Keratinocyte (primary cell): Measurements from ENCODE around the gene TMA7B. TPM values are rescaled to one million over a fixed set of nuclear protein-coding genes. Genes with fewer than 3 reads are reported as not detected.
A peak's percentile ranks its signal among the peaks of the same experiment; 100 is the strongest.
"Not testable (repeated sequence)": the region's sequence is repeated elsewhere in the genome, so short reads cannot be mapped to it uniquely, and the experiment has no call there.

Experiments used
- DNase-seq: peaks from one replicate; pipeline ENCODE4 v3.0.0-alpha.2; 2011; ENCODE audit warnings: low read depth, missing footprints, low spot score
- FAIRE-seq: peaks from 2 replicates; lab custom pipeline; 2011; peaks lifted over from hg19 to GRCh38; lab: Jason Lieb, UNC
- H2AFZ ChIP-seq: 2 replicates; pipeline ENCODE4 v1.6.0; 2012; ENCODE audit warnings: low read length, control low read depth, inconsistent platforms; ENCODE audit not compliant: control insufficient read depth
- H3K27ac ChIP-seq: 2 replicates; pipeline ENCODE4 v1.5.1; 2011; ENCODE audit warnings: low read length; ENCODE audit not compliant: control insufficient read depth, insufficient read depth
- H3K27me3 ChIP-seq: 3 replicates; pipeline ENCODE4 v1.6.0; 2011; ENCODE audit warnings: low read length; ENCODE audit not compliant: control insufficient read depth, insufficient read depth; ENCODE audit errors: extremely low read depth
- H3K36me3 ChIP-seq, 2 experiments: 2 replicates in 1 of 2; 3 replicates in 1 of 2; pipeline ENCODE4 v1.5.1; 2011; ENCODE audit warnings: low read length in 2 of 2, mild to moderate bottlenecking in 1 of 2; ENCODE audit not compliant: control insufficient read depth in 2 of 2, insufficient read depth in 2 of 2; ENCODE audit errors: extremely low read depth in 1 of 2
- H3K4me1 ChIP-seq: 3 replicates; pipeline ENCODE4 v1.5.1; 2011; ENCODE audit warnings: low read length; ENCODE audit not compliant: control insufficient read depth, insufficient read depth; ENCODE audit errors: extremely low read depth
- H3K4me2 ChIP-seq: 3 replicates; pipeline ENCODE4 v1.6.0; 2011; ENCODE audit warnings: low read depth, low read length; ENCODE audit not compliant: control insufficient read depth, insufficient read depth; ENCODE audit errors: extremely low read depth
- H3K4me3 ChIP-seq, 3 experiments: fragments of 200-600 bp in 1 of 3; sonication (generic) in 1 of 3; 2 replicates in 2 of 3; 3 replicates in 1 of 3; pipeline ENCODE4 v1.5.1; 2011 to 2016; ENCODE audit warnings: low read length in 3 of 3, mild to moderate bottlenecking in 3 of 3, control low read depth in 2 of 3, inconsistent platforms in 1 of 3, low read depth in 1 of 3, mixed read lengths in 1 of 3, mixed run types in 1 of 3, moderate library complexity in 1 of 3; ENCODE audit not compliant: control insufficient read depth in 2 of 3, insufficient read depth in 2 of 3; ENCODE audit errors: extremely low read depth in 1 of 3
- H3K79me2 ChIP-seq: 2 replicates; pipeline ENCODE4 v1.6.0; 2012; ENCODE audit warnings: low read length; ENCODE audit not compliant: control insufficient read depth, insufficient read depth
- H3K9ac ChIP-seq: 3 replicates; pipeline ENCODE4 v1.6.0; 2011; ENCODE audit warnings: low read length; ENCODE audit not compliant: control insufficient read depth, insufficient read depth; ENCODE audit errors: extremely low read depth
- H3K9me1 ChIP-seq: 3 replicates; pipeline ENCODE4 v1.6.0; 2011; ENCODE audit warnings: low read length; ENCODE audit not compliant: control insufficient read depth, insufficient read depth; ENCODE audit errors: extremely low read depth
- H3K9me3 ChIP-seq: 2 replicates; pipeline ENCODE4 v1.5.1; 2012; ENCODE audit warnings: low read depth, low read length; ENCODE audit not compliant: control insufficient read depth
- H4K20me1 ChIP-seq: 3 replicates; pipeline ENCODE4 v1.6.0; 2011; ENCODE audit warnings: low read length; ENCODE audit not compliant: control insufficient read depth, insufficient read depth; ENCODE audit errors: extremely low read depth
- EZH2 ChIP-seq: IDR thresholded peaks from one replicate; pipeline ENCODE4 v1.6.1; 2012; ENCODE audit warnings: inconsistent platforms, mild to moderate bottlenecking, low read length, moderate library complexity
- dilution Hi-C: fragments of 300-500 bp; cut with MboI; formaldehyde crosslinking; loops from one replicate; pipeline ENCODE4 v1.7.0; 2020; ENCODE audit warnings: low sequenced_read_pairs; ENCODE audit not compliant: extremely low pct_ligation_motif_present
- polyA plus RNA-seq, 5 experiments: library from polyadenylated mRNA; depleted of rRNA in 3 of 5; stranded (reverse) in 3 of 5; stranded (forward) in 1 of 5; unstranded in 1 of 5; fragments of >200 nt; gene quantifications; 1 replicate in 1 of 5; 2 replicates in 3 of 5; 3 replicates in 1 of 5; pipeline versions ENCODE4 v1.2.1 to v1.2.3, GENCODE V29; 2011 to 2012; ENCODE audit warnings: missing spikeins in 2 of 5, low read depth in 1 of 5, low replicate concordance in 1 of 5
- TF ChIP-seq, protein P1 (sequence below), 3 experiments: IDR thresholded peaks in 1 of 3; conservative IDR thresholded peaks in 1 of 3; optimal IDR thresholded peaks in 1 of 3; 2 replicates in 2 of 3; 3 replicates in 1 of 3; pipeline versions ENCODE3 to v1.5.1; 2011; ENCODE audit warnings: low read length in 3 of 3, mild to moderate bottlenecking in 3 of 3, moderate library complexity in 2 of 3, control low read depth in 1 of 3, inconsistent platforms in 1 of 3; ENCODE audit not compliant: insufficient read depth in 2 of 3; ENCODE audit errors: extremely low read depth in 1 of 3

Gene TMA7B
- polyA plus RNA-seq, 1 donor (not counting 4 experiments of a cell fraction or from before 2014, with no cell fraction given): not detected

DNA sequence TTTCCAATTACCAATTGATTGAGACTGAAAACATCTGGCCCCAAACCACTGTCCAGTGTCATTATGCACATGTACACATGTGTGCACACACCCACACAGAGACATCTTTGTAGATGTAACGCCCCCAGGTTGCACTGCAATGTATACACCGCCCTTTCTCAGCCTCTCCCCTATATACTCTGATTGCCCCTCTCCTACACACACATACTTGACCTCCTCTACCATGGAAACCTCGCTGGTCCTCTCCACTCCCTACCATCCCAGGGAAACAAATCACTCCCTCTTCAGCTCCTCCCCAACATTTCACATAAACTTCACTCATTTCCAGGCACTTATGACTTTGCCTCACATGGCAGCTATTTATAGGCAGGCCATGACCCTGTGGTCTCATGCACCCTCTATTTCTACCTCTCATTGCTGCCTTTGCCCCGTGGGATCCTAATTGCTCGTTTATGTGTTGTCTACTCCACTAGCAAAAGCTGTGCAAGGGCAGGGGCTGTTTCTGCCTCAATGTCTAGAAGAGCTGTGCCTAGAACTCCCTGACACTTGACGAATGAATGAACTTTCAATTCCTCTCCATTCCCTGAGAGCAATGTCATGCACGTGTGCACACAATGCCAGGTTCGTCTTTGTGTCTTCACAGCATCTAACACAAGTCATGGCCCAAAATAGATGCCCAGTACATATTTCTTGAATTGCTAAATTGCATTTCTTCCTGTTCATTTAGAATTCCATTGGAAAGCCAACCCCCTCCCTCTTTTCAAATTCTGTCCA is 10.0 kb upstream of the TMA7B start:
- Histone ChIP-seq H3K27ac (no peak overlapping the region), H4K20me1 (no peaks in the 10 kb centered on the region), H3K4me2 (no peak overlapping the region), H3K9me1 (no peaks in the 10 kb centered on the region), H3K27me3 (peaks cover 11% of the 10 kb centered on the region), H3K9ac (no peak overlapping the region), H3K9me3 (no peaks in the 10 kb centered on the region), H3K36me3 (no peaks in the 10 kb centered on the region), H2AFZ (no peak overlapping the region), H3K4me1 (no peaks in the 10 kb centered on the region), H3K79me2 (no peaks in the 10 kb centered on the region), H3K4me3 (no peak overlapping the region)
- no peak for DNase-seq
- dilution Hi-C loops: no loop called here
- TF ChIP-seq EZH2: no peak
- TF ChIP-seq, protein P1, sequence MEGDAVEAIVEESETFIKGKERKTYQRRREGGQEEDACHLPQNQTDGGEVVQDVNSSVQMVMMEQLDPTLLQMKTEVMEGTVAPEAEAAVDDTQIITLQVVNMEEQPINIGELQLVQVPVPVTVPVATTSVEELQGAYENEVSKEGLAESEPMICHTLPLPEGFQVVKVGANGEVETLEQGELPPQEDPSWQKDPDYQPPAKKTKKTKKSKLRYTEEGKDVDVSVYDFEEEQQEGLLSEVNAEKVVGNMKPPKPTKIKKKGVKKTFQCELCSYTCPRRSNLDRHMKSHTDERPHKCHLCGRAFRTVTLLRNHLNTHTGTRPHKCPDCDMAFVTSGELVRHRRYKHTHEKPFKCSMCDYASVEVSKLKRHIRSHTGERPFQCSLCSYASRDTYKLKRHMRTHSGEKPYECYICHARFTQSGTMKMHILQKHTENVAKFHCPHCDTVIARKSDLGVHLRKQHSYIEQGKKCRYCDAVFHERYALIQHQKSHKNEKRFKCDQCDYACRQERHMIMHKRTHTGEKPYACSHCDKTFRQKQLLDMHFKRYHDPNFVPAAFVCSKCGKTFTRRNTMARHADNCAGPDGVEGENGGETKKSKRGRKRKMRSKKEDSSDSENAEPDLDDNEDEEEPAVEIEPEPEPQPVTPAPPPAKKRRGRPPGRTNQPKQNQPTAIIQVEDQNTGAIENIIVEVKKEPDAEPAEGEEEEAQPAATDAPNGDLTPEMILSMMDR (optimal IDR thresholded peaks at IDR 0.05 in 1 of 3, IDR thresholded peaks at IDR 0.05 in 1 of 3, conservative IDR thresholded peaks at IDR 0.05 in 1 of 3; ENCODE audit: extremely low read depth in 1 of 3, insufficient read depth in 2 of 3, low read length in 3 of 3): no peak
- FAIRE-seq: peak; percentile 26

DNA sequence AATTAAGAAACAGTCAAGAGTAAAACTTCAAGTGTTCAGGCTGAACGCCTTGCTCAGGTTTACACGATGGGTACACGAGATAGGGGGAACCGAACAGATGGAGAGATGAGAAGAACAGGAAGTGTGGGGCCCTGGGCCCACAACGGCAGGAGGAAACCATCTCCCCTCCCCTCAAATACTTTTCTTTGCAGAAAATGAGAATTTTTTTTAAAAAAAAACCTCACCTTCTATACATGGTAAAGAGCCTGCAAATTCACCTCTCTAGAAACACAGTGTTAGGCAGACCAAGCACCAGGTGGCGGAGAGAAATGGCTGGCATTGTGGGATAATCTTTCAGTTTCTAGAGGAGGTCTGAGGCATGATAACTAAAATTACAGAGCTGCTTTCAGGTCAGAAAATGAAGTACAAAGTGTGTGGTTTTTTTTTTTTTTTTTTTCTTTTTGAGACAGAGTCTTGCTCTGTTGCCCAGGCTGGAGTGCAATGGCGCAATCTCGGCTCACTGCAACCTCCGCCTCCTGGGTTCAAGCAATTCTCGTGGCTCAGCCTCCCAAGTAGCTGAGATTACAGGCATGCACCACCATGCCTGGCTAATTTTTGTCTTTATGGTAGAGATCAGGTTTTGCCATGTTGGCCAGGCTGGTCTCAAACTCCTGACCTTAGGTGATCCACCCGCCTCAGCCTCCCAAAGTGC is 8.4 kb upstream of the TMA7B start:
- H4K20me1 ChIP-seq, H3K4me1 ChIP-seq, H2AFZ ChIP-seq, H3K9me3 ChIP-seq, H3K4me2 ChIP-seq, H3K9ac ChIP-seq, FAIRE-seq, H3K79me2 ChIP-seq, H3K36me3 ChIP-seq, DNase-seq, H3K9me1 ChIP-seq, dilution Hi-C loops, H3K27ac ChIP-seq, H3K4me3 ChIP-seq: not testable (repeated sequence)
- H3K27me3 ChIP-seq: peaks cover 11% of the 10 kb centered on the region
